ENCODE measurements around the gene INS. TPM values are rescaled to one million over a fixed set of nuclear protein-coding genes. Genes with fewer than 3 reads are reported as not detected.
A peak's percentile ranks its signal among the peaks of the same experiment; 100 is the strongest.

Gene INS
- not detected for polyA plus RNA-seq (ENCODE audit: insufficient read length in 3 of 3)

DNA sequence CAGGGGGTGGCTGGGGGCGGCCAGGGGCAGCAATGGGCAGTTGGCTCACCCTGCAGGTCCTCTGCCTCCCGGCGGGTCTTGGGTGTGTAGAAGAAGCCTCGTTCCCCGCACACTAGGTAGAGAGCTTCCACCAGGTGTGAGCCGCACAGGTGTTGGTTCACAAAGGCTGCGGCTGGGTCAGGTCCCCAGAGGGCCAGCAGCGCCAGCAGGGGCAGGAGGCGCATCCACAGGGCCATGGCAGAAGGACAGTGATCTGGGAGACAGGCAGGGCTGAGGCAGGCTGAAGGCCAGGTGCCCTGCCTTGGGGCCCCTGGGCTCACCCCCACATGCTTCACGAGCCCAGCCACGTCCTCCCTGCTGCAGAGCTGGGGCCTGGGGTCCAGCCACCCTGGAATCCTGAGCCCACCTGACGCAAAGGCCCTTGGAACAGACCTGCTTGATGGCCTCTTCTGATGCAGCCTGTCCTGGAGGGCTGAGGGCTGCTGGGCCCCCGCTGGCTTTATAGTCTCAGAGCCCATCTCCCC lies at the start of gene INS:
Gene INS (minus strand): TSS at position 474 of the 524 bp plus-strand sequence. CDS start 238 bp downstream, at position 236.
- no peak for DNase-seq (ENCODE audit: low read depth in 3 of 3, low spot score in 2 of 3)

DNA sequence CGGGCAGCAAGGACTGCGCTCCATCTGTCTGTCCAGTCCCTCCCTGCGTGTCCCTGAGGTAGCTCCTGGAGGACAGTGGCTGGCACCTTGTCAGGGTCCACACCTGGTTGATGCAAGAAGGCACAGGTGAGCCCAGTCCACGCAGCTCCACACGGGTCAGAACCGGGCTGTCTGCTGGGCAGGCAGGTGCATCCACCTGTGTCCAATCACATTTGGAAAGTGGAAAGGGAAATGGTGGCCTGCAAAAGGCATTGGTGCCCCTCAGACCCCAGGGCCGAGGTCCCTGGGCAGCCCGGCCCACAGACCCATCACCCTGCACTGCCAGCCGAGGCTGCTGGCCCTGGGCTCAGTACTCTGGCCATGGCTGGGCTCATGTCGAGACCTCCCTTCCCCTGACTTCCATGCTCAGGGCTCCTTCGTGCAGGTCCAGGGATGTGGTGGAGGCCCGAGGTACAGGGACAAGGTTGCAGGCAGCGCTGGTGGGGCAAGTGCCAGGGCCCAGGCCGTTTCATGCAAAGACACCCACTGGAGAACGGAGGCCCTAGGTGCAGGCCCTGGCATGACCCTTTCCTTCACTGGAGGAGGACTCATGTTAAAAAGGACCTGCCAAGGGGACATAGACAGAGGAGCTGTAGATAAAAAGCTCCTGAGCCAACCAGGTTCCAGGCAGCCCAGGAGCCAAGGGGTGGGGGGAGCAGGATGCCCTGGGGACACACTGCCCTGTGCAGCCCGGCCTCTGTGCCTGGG lies 49.5 kb upstream of the INS start:
- no peak for DNase-seq (ENCODE audit: low read depth in 3 of 3, low spot score in 2 of 3)

DNA sequence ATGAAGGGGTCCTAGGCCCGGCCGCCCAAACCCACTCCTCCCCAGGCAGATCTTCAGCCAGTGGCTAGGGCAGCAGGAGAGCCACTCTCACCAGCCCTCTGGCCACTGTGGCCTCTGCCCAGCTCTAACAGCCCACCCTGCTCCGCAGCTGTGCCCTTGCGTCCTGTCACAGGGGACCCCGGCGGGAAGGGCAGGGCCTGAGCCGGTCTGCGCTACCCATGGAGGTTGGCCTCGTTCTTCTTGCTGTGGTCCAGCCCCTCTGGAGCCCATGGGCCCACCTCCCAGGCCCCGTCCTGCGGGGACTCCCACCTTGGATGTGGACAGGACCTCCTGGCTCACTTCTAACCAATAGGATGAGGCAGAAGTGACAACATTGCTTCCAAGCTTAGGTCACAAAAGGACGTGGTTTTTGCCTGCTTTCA lies 48.9 kb upstream of the INS start:
- DNase-seq (ENCODE audit: low read depth in 3 of 3, low spot score in 2 of 3) = no peak

DNA sequence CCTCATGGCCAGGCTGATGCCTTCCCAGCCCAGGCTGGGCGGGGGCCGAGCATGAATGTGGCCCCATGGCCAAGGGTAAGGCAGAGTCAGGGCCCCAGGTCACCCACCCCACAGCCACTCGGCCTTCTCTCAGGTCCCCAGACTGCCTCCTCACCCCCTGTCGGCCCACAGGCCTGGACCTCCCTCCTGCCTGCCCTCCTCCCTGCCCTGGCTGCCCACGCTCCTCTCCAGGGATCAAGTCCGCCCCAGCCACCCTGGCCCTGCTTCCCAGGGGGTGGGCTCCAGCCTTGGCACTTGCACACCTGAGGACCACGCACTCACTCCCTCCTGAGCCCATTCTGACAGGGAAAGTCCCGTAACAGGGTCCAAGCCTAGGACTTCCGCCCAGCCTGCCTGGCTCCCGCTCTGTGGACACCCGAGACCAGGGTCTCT lies 48.4 kb upstream of the INS start:
- no peak for DNase-seq (ENCODE audit: low read depth in 3 of 3, low spot score in 2 of 3)

DNA sequence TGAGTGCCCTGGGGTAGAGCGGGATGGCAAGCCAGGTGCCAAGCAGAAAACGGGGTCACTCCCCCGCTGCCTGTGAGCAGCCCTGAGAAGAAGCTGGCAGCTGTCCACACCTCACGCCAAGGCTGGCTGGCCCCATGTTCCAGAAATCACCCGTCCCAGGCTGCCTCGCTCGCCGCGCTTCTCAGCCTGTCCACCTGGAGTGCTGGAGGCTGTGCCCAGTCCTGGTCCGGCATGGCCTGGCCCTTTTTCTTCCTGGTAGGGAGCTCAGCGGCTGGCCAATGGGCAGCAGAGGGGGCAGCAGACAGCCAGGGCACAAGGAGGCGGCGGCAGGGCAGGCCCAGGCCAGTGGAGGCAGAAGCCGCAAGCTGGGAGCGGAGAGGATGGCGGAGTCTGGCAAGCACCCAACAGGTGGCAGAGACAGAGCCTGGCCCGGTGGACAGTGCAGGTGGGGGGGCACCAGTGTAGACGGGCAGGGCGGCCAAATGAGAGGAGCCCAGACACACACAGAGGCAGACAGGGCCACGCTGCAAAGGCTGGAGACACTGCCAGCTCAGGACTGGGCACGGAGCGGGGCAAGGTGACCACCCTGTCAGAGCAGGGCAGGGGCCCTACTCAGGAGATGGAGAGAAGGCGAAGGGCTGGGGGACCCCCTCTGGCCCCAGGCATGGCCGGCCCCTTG lies 47.8 kb upstream of the INS start:
- no peak for DNase-seq (ENCODE audit: low read depth in 3 of 3, low spot score in 2 of 3)

DNA sequence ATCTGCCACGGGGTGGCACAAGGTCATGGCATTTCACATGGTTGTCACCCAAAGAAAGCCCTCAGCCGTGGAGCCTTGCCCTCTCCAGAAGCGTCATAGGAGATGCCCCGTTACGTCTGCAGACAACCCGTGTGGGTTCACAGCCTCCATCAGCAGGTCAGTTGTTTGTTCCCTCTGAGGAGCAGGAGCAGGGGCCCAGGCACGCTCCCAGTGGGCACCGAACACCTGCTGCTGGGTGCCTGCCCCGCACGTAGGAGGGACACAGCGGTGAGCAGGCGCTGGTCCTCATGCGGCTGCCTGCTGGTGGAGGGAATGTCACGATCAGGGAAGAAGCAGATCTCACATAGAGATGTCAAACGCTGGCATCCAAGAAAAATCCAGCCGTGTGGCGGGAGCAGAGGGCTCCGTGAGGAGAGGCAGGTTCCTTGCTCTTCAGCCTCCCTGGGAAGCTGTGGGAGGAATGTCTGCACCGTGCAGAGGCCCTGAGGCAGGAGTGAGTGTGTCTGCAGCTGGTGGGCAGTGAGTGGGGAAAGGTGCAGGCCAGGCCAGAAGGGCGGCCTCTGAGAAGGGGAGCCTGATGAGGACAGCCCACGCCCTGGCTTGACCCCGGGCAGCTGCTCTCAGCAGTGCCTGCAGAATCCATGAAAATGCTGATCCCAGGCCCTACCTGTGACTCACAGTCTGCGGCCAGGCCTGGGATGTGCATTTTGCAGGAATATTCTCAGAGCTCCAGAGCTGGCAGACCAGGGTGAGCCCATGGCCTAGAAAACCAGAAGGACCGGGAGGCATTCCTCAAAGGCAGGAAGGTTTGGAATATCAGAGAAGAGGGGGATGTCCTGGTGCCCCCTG lies 47.0 kb upstream of the INS start:
- no peak for DNase-seq (ENCODE audit: low read depth in 3 of 3, low spot score in 2 of 3)

DNA sequence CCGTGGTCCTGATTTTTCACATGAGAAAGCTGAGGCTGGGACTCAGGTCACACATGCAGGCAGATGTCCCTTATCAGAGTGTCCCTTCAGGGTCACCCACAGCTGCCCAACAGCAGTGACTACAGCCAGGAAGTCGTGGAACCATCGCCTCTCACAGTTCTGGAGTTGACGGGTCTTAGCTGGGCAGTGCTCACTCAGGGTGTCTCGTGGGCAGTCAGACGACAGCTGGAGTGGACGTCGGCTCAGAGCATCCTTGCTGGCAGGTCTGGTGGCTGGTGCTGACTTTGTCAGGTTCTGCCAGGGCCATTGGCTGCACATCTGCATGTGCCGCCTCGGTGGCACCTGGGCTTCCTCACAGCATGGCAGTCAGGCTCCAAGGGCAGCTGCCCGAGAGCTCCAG lies 46.2 kb upstream of the INS start:
- no peak for DNase-seq (ENCODE audit: low read depth in 3 of 3, low spot score in 2 of 3)

DNA sequence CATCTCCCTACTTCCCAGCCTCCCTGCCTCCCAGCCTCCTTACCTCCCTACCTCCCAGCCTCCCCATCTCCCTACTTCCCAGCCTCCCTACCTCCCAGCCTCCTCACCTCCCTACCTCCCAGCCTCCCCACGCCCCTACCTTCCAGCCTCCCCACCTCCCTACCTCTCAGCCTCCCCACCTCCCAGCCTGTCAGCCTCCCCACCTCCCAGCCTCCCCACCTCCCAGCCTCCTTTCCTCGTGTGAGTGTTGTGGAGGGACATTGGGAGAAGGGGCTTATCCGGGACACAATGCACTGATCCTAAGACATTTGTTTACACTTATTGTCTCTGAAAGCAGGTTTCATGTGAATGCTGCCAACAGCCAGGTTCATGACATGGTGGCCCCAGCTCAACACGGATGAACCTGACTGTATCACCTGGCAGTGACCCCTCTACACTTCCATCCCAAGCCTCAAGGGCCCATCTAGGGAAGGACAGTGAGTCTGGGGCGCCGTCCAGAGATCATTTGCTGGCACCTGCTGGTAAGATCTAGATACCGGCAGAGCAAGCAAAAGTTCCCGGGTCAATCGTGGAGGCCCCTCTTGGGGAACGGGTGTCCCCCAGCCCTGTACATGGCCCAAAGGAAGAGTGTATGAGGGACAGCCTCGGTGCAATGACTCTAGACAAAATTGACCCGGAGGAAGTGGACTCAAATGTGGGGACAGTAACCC lies 45.1 kb upstream of the INS start:
- DNase-seq (ENCODE audit: low read depth in 3 of 3, low spot score in 2 of 3) = no peak

DNA sequence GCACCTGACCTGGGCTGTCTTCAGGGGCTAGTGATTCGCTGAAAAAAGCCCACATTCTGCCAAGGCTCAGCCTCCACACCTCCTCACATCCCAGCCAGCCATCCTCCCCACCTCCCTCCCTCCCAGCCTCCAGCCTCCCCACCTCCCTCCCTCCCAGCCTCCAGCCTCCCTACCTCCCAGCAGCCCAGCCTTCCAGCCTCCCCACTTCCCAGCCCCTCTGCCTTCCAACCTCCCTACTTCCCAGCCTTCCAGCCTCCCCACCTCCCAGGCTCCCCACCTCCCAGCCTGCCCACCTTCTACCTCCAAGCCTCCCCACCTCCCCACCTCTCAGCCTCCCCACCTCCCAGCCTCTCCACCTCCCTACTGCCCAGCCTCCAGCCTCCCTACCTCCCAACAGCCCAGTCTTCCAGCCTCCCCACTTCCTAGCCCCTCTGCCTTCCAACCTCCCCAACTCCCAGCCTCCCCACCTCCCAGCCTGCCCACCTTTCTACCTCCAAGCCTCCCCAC lies 44.3 kb upstream of the INS start:
- no peak for DNase-seq (ENCODE audit: low read depth in 3 of 3, low spot score in 2 of 3)

DNA sequence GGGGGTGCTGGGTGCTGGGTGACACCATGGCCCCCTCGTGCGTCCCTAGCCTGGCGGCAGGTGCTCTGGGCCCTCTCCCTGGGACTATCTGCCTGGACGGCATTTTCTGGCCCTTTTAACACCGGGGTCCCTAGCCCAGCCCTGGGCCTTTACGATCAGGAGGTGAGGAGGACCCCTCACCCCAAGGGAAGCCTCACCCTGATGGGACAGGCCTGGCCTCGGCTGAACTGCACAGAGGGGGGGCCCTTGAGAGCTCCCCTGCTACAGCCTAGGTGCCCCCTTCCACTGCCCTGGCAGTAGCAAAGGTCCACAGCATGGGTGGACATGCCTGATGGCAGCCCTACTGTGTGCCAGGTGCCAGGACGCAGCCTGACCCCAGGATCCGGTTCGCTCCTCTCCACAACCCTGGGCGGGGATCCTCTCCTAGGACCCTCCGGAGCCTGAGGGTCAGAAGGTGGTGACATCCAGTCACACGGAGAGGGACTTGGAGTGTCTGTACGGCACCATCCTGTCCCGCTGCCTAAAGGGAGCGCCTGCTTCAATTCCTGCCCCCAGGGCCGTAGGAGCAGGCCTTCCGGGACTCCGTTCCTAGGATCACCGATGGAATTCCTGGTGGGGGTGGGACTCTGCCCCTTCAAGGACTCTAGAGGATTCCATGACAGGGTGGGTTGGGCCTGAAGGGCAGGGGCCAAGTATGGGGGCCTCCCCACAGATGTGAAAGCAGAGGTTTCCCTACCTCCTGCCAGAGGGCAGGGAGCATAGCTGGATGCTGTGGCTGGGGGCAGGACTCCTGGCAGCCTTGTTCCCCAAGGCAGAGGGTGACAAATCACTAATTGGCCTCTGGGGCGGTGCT lies 43.6 kb upstream of the INS start:
- DNase-seq (ENCODE audit: low read depth in 3 of 3, low spot score in 2 of 3) = no peak

DNA sequence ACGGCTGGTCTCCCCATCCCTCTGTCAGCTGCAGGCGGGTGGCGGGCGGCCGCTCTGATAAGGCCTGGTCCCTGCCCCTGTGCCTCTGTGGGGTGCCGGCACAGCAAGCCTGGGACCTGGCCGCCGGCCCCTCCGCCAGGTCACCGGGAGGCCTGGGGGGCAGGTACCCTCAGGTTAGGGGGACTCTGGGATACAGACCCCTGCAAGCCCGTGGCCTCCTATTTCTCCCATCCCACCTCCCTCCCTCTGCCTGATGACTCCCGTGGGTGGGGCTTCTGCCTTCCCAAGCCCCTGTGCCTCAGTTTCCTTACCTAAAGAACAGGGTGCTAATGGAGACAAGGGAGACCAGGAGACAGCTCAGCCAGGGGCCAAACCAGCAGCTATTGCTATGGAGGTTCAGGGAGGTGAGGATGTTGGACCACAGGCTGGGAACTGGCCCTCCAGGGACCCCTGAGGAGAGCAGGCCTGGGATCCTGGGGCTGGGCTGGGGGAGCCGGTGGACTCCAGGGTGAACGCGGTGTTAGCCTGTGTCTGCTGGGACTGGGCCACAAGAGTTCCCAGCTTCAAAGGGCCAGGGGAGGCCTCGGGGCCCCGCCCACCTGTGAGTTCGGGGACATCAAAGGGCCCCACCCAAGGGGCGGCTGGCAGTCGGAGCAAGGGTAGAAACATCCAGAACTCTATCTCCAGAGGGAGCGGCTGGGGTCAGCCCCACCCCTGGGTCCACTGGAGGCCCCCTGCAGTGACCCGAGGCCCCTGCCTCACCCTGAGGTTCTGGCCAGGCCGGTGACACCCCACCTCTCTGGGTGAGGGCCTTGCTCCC lies 42.6 kb upstream of the INS start:
- DNase-seq (ENCODE audit: low read depth in 3 of 3, low spot score in 2 of 3) = no peak

DNA sequence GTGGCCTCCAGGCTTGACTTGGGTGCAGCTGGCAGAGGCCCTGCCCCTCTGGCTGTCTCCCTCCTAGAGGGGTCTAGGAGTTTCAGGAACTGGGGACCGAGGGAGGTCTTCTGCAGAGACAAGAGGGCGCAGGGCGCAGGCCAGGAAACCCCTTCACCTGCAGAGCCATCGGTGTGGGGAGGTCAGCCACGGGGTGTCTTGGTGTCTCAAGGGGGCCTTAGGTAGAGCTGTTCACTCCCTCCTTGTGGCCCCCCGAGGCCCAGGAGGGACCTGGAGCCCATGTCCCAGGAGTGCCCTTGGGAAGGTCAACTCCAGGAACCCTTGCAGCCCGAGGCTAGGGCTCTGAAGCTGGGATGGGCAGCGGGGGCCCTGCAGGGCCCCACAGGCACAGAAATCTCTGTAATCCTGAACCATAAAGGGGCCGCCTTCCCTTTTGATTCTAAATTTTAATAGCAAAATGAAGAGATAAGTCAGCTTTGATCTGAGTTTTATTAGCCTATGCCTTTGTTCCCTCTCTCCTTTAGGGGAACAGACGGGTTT lies 42.0 kb upstream of the INS start:
- DNase-seq (ENCODE audit: low read depth in 3 of 3, low spot score in 2 of 3) = no peak

DNA sequence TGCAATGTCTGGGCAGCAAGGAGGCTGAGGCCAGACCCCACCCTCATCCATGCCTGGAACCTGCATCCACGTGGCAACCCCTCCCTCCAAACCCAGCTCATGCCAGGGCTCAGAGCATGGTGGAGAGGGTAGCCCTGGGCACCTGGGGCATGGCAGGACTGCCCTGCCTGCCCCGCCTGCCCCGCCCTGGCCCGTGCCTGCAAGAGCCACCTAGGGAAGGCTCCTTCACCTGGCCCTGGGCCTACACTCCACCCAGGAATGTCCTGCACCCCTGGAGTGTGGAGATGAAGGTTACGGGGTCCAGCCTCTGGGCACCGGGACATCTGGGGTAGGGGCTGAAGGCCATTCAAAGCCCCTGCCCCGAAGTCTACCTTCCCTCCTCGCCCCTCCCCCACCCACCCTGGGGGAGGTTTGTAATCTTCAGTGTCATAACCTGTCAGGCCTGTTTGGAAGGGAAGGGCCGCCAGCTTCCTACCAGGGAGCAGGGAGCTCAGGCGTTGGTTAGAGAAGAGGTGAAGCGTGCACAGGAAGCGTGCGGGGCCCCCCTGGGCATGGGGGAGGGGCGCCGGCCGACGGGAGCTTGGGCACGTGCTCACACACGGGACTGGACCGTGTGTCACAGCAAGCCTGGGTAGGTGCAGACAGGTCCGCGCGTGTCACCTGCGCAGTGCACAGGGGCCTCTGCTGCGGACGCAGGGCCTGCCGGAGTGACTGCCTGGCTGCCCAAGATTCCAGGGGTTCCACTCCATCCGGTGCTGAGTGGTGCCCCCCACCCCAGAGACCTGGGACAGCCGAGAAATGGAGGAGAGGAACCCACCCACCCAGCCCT lies 41.3 kb upstream of the INS start:
- peak in 2 of 3 donors; percentile 45 to 63 for DNase-seq (ENCODE audit: low read depth in 3 of 3, low spot score in 2 of 3)

DNA sequence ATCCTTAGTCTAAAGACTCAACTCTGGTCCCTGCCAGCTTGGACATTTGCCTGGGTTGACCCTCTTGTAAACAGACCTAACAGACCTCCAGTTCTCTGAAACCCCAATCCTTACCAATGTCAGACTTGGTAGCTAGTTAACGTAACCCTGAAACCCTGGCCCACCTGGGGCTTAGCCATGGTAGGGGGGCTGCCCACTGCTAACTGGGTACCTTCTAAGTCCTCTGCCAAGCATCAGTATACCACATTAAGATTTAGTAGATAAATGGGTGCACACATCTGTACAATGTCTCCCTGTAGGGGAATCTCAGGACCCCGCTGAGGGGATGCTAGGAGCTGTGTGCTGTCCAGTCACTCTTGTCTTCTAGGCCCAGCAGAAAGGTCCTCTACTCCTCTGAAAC lies 40.5 kb upstream of the INS start:
- no peak for DNase-seq (ENCODE audit: low read depth in 3 of 3, low spot score in 2 of 3)

DNA sequence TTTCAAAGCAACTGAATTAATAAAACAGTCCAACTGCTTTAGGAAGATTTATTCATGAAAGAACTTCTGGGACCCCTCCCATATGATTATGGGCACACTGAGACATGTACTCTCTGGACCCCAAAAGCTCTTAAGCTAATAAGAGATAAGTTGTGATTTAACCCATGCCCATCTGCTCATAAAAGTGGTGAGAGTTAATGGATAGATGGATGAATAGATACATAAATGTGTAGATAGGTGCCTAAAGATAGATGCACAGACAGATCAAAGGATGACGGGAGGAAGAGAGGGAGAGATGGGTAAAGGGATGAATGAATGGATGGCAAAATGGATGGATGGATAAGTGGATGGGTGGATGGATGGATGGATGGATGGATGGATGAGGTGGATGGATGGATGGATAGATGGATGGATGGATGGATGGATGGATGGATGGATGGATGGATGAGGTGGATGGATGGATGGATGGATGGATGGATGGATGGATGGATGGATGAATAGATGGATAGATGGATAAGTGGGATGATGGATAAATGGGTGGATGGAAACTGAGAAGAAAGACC lies 40.0 kb upstream of the INS start:
- no peak for DNase-seq (ENCODE audit: low read depth in 3 of 3, low spot score in 2 of 3)

DNA sequence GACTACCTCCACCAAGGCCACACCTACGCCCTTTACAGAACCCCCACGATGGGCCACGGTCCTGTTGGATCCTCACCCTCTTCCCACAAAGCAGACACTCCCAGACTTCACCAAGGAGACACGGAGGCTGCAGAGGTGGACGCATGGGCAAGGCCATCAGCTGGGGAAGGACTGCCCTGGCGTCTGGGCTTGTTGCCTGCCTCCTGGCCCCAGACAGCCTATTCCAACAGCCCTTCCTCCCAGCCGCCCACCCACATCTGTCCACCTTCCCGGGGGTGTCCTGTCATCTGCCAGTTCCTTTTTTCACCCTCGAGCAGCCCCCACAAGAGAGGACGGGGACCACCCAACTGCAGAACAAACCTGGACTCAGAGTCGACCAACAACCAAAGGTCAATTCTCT lies 39.5 kb upstream of the INS start:
- no peak for DNase-seq (ENCODE audit: low read depth in 3 of 3, low spot score in 2 of 3)

Data from right renal cortex interstitium (tissue), 3 donors.